GM12873 (cell line): ENCODE results near the gene NABP2.

ENCODE experiments used
- TF ChIP-seq, protein P1 (sequence below): IDR thresholded peaks from 2 replicates; pipeline ENCODE4 v1.5.1; 2012; ENCODE audit warnings: low read depth, mild to moderate bottlenecking, moderate library complexity, low read length, control low read depth; ENCODE audit not compliant: insufficient read depth; ENCODE audit errors: missing control alignments

NABP2 gene

GRCh38 chr12:56267443-56268071 lies 43.4 kb downstream of the NABP2 start:
- TF ChIP-seq, protein P1, sequence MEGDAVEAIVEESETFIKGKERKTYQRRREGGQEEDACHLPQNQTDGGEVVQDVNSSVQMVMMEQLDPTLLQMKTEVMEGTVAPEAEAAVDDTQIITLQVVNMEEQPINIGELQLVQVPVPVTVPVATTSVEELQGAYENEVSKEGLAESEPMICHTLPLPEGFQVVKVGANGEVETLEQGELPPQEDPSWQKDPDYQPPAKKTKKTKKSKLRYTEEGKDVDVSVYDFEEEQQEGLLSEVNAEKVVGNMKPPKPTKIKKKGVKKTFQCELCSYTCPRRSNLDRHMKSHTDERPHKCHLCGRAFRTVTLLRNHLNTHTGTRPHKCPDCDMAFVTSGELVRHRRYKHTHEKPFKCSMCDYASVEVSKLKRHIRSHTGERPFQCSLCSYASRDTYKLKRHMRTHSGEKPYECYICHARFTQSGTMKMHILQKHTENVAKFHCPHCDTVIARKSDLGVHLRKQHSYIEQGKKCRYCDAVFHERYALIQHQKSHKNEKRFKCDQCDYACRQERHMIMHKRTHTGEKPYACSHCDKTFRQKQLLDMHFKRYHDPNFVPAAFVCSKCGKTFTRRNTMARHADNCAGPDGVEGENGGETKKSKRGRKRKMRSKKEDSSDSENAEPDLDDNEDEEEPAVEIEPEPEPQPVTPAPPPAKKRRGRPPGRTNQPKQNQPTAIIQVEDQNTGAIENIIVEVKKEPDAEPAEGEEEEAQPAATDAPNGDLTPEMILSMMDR, result no peak

GRCh38 chr12:56271031-56271430 lies 46.9 kb downstream of the NABP2 start:
- TF ChIP-seq, protein P1, result peak; percentile 58

DNA sequence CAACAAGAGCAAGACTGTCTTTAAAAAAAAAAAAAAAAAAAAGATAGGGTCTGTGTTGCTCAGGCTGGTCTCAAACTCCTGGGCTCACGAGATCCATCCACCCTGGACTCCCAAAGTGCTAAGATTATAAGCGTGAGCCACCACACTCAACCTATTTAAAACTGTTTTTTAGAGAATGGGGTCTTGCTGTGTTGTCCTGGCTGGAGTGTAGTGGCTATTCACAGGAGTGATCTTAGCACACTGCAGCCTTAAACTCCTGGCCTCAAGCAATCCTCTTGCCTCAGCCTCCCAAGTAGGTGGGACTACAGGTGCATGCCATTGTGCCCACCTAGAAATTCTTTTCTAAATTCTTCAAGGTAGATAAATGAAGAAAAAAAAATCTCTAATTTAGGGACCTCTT lies 50.2 kb downstream of the NABP2 start:
- TF ChIP-seq, protein P1, result no peak

DNA sequence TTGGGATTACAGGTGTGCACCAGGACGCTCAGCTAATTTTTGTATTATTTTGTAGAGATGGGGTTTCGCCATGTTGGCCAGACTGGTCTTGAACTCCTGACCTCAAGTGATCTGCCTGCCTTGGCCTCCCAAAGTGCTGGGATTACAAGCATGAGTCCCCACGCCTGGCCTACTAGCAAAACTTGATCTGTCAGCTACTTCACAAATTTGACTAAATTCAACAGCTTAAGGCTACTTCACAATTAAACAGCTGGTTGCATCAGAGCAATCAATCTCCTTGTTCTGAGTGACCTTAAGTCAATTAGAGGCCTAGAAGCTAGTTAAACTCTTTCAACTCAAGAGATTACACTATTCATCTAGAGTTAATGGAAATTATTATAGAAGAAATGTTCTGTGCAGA lies 54.8 kb downstream of the NABP2 start:
- TF ChIP-seq, protein P1, result no peak
